Body of pancreas (tissue), 4 donors: ENCODE measurements around the gene P2RY8.

Source experiments
- POLR2A ChIP-seq, 3 donors: fragments of 450-650 bp; IDR thresholded peaks; one replicate each; pipeline ENCODE4 v1.6.1; 2016; ENCODE audit warnings: antibody characterized with exemption in 3 of 3, mild to moderate bottlenecking in 2 of 3
- TF ChIP-seq, protein P1 (sequence below), 7 experiments: fragments of 450-650 bp in 4 of 7; fragments of 200-600 bp in 3 of 7; sonication (generic) in 3 of 7; IDR thresholded peaks; one replicate each; pipeline ENCODE4 v1.5.1; 2016 to 2019; ENCODE audit warnings: antibody characterized with exemption in 7 of 7

GRCh38 chrX:1422135-1422465, 114.9 kb downstream of the P2RY8 start:
- TF ChIP-seq POLR2A (IDR thresholded peaks at IDR 0.05), result no peak
- TF ChIP-seq, protein P1, sequence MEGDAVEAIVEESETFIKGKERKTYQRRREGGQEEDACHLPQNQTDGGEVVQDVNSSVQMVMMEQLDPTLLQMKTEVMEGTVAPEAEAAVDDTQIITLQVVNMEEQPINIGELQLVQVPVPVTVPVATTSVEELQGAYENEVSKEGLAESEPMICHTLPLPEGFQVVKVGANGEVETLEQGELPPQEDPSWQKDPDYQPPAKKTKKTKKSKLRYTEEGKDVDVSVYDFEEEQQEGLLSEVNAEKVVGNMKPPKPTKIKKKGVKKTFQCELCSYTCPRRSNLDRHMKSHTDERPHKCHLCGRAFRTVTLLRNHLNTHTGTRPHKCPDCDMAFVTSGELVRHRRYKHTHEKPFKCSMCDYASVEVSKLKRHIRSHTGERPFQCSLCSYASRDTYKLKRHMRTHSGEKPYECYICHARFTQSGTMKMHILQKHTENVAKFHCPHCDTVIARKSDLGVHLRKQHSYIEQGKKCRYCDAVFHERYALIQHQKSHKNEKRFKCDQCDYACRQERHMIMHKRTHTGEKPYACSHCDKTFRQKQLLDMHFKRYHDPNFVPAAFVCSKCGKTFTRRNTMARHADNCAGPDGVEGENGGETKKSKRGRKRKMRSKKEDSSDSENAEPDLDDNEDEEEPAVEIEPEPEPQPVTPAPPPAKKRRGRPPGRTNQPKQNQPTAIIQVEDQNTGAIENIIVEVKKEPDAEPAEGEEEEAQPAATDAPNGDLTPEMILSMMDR (IDR thresholded peaks at IDR 0.05), result no peak
